Measurements from ENCODE around the gene MEF2C. TPM values are rescaled to one million over a fixed set of nuclear protein-coding genes. Genes with fewer than 3 reads are reported as not detected.

Gene MEF2C
- total RNA-seq, 4 donors from 2014 or later, result 17.3 to 58.0 (median 23.5) TPM

GRCh38 chr5:88808153-88808552 is 74.8 kb downstream of the MEF2C start:
- no peak for DNase-seq

GRCh38 chr5:88807327-88807726 is 75.7 kb downstream of the MEF2C start:
- no peak overlapping the region for H3K4me3 ChIP-seq

More at GRCh38 chr5:88808153-88808552, 74.8 kb downstream of the MEF2C start:
- Histone ChIP-seq H3K27ac (no peak overlapping the region), H3K4me3 (no peak overlapping the region), H3K4me1 (no peaks in the 10 kb centered on the region), H3K9me3 (no peaks in the 10 kb centered on the region), H3K27me3 (no peaks in the 10 kb centered on the region), H3K36me3 (no peaks in the 10 kb centered on the region)
- in situ Hi-C loops (cut with MboI; ENCODE audit: low pct_ligation_motif_present in 1 of 4, low pct_unique_long_range_greater_than_20kb in 1 of 4, low sequenced_read_pairs in 3 of 4), result no loop called here
- 75 to 82% methylated on average over 2 of the region's 2 CpGs for WGBS, 2 donors (ENCODE audit: low coverage in 1 of 2)
- TF ChIP-seq EP300 (IDR thresholded peaks at IDR 0.05; ENCODE audit: low read depth) (no peak), POLR2AphosphoS5 (IDR thresholded peaks at IDR 0.05) (no peak), CTCF (IDR thresholded peaks at IDR 0.05) (no peak), POLR2A (IDR thresholded peaks at IDR 0.05) (no peak)
- intact Hi-C loops (cut with DNase I; ENCODE audit: low total_unique reads), result no loop called here

GRCh38 chr5:88806338-88806737 is 76.6 kb downstream of the MEF2C start:
- TF ChIP-seq CTCF (IDR thresholded peaks at IDR 0.05) (no peak), POLR2A (IDR thresholded peaks at IDR 0.05) (no peak), EP300 (IDR thresholded peaks at IDR 0.05; ENCODE audit: low read depth) (no peak), POLR2AphosphoS5 (IDR thresholded peaks at IDR 0.05) (no peak)
- Histone ChIP-seq H3K27me3 (no peaks in the 10 kb centered on the region), H3K9me3 (no peaks in the 10 kb centered on the region), H3K36me3 (no peaks in the 10 kb centered on the region), H3K4me3 (no peak overlapping the region), H3K27ac (no peak overlapping the region), H3K4me1 (no peaks in the 10 kb centered on the region)
- intact Hi-C loops (cut with DNase I; ENCODE audit: low total_unique reads) (no loop called here), in situ Hi-C loops (cut with MboI; ENCODE audit: low pct_ligation_motif_present in 1 of 4, low pct_unique_long_range_greater_than_20kb in 1 of 4, low sequenced_read_pairs in 3 of 4) (no loop called here)
- no peak for DNase-seq

More at GRCh38 chr5:88807327-88807726, 75.7 kb downstream of the MEF2C start:
- intact Hi-C loops (cut with DNase I; ENCODE audit: low total_unique reads) (no loop called here), in situ Hi-C loops (cut with MboI; ENCODE audit: low pct_ligation_motif_present in 1 of 4, low pct_unique_long_range_greater_than_20kb in 1 of 4, low sequenced_read_pairs in 3 of 4) (no loop called here)
- Histone ChIP-seq H3K27me3 (no peaks in the 10 kb centered on the region), H3K9me3 (no peaks in the 10 kb centered on the region), H3K4me1 (no peaks in the 10 kb centered on the region), H3K27ac (no peak overlapping the region), H3K36me3 (no peaks in the 10 kb centered on the region)
- no peak for TF ChIP-seq POLR2A (IDR thresholded peaks at IDR 0.05)
- no peak for TF ChIP-seq POLR2AphosphoS5 (IDR thresholded peaks at IDR 0.05)
- no peak for TF ChIP-seq CTCF (IDR thresholded peaks at IDR 0.05)
- no peak for TF ChIP-seq EP300 (IDR thresholded peaks at IDR 0.05; ENCODE audit: low read depth)
- no peak for DNase-seq
- 91 to 92% methylated on average over 8 of the region's 8 CpGs for WGBS, 2 donors (ENCODE audit: low coverage in 1 of 2)

GRCh38 chr5:88805151-88805784 is 77.7 kb downstream of the MEF2C start:
- DNase-seq, result no peak
- Histone ChIP-seq H3K4me3 (no peak overlapping the region), H3K27ac (no peak overlapping the region), H3K4me1 (no peaks in the 10 kb centered on the region), H3K27me3 (no peaks in the 10 kb centered on the region), H3K9me3 (no peaks in the 10 kb centered on the region), H3K36me3 (no peaks in the 10 kb centered on the region)
- intact Hi-C loops (cut with DNase I; ENCODE audit: low total_unique reads), result no loop called here
- in situ Hi-C loops (cut with MboI; ENCODE audit: low pct_ligation_motif_present in 1 of 4, low pct_unique_long_range_greater_than_20kb in 1 of 4, low sequenced_read_pairs in 3 of 4), result no loop called here
- 47 to 53% methylated on average over 2 to 3 of the region's 3 CpGs for WGBS, 2 donors (ENCODE audit: low coverage in 1 of 2)
- TF ChIP-seq EP300 (IDR thresholded peaks at IDR 0.05; ENCODE audit: low read depth) (no peak), POLR2AphosphoS5 (IDR thresholded peaks at IDR 0.05) (no peak), POLR2A (IDR thresholded peaks at IDR 0.05) (no peak), CTCF (IDR thresholded peaks at IDR 0.05) (no peak)
